B cell (primary cell): ENCODE data around the gene SPEN.

Source experiments
- CTCF ChIP-seq: fragments of 200-600 bp; IDR thresholded peaks from one replicate; pipeline ENCODE4 v1.8.0; 2022; ENCODE audit warnings: antibody characterized with exemption, mild to moderate bottlenecking
- EZH2 ChIP-seq: IDR thresholded peaks from 2 replicates; pipeline ENCODE4 v1.6.1; 2012; ENCODE audit warnings: borderline replicate concordance, low read depth, mild to moderate bottlenecking, moderate library complexity, low read length; ENCODE audit not compliant: insufficient read depth, poor library complexity, severe bottlenecking

GRCh38 chr1:15963968-15964648, 116.6 kb downstream of the SPEN start:
- TF ChIP-seq CTCF, result no peak
- no peak for TF ChIP-seq EZH2
